ENCODE data around the gene MTR.

The MTR gene

GRCh38 chr1:236800002-236800620, 5.0 kb downstream of the MTR start:
- no peak overlapping the region for H3K18ac ChIP-seq (ENCODE audit: low read depth in 1 of 2, low read length in 2 of 2)
- no peak overlapping the region for H2AFZ ChIP-seq (ENCODE audit: low read depth, low read length)
- H4K91ac ChIP-seq (ENCODE audit: low read length) = no peak overlapping the region
- H3K4me1 ChIP-seq (ENCODE audit: control insufficient read depth, insufficient read depth, low read depth, low read length) = no peaks in the 10 kb centered on the region
- no peak overlapping the region for H3K9ac ChIP-seq (ENCODE audit: low read length)
- H3K27ac ChIP-seq (ENCODE audit: low read length, poor library complexity, severe bottlenecking) = no peak overlapping the region
- no peak overlapping the region for H3K14ac ChIP-seq (ENCODE audit: low read length in 2 of 2)
- no peak overlapping the region for H4K8ac ChIP-seq (ENCODE audit: low read length)
- no peak overlapping the region for H2BK120ac ChIP-seq (ENCODE audit: low read depth, low read length)
- no peak overlapping the region for H2BK15ac ChIP-seq (ENCODE audit: low read depth, poor library complexity, severe bottlenecking)
- peaks cover 2 to 14% of the 10 kb centered on the region in 2 experiments for H3K36me3 ChIP-seq (ENCODE audit: control insufficient read depth in 1 of 2, insufficient read depth in 2 of 2, low read depth in 1 of 2, low read length in 2 of 2)
- no peaks in the 10 kb centered on the region for H3K9me3 ChIP-seq (ENCODE audit: control insufficient read depth, low read length)
- no peak overlapping the region for H2BK12ac ChIP-seq (ENCODE audit: low read length in 2 of 2)
- WGBS = 75% methylated on average over 5 of the region's 5 CpGs
- H3K4me2 ChIP-seq (ENCODE audit: low read length, poor library complexity, severe bottlenecking) = no peak overlapping the region
- no peak for DNase-seq
- H3K79me1 ChIP-seq (replicated peaks; ENCODE audit: low read length, poor library complexity, severe bottlenecking) = peaks cover 36% of the 10 kb centered on the region
- H3K4ac ChIP-seq (ENCODE audit: low read depth in 1 of 2, low read length in 2 of 2) = no peak overlapping the region
- no peak overlapping the region for H2AK5ac ChIP-seq (ENCODE audit: low read length, severe bottlenecking)
- H2BK5ac ChIP-seq (ENCODE audit: low read depth, low read length, poor library complexity, severe bottlenecking) = no peak overlapping the region
- no peak overlapping the region for H3K4me3 ChIP-seq (ENCODE audit: insufficient read depth in 1 of 2, low read depth in 1 of 2, low read length in 2 of 2)
- H3K27me3 ChIP-seq (ENCODE audit: control insufficient read depth in 1 of 2, insufficient read depth in 1 of 2, low read length in 2 of 2) = no peaks in the 10 kb centered on the region
- no peak overlapping the region for H3K23ac ChIP-seq (ENCODE audit: low read length in 2 of 2)

- Histone ChIP-seq H2BK120ac (ENCODE audit: low read depth, low read length) (no peak overlapping the region), H4K8ac (ENCODE audit: low read length) (no peak overlapping the region), H4K91ac (ENCODE audit: low read length) (no peak overlapping the region), H3K4me1 (ENCODE audit: control insufficient read depth, insufficient read depth, low read depth, low read length) (no peaks in the 10 kb centered on the region), H2BK12ac (ENCODE audit: low read length in 2 of 2) (no peak overlapping the region), H3K9me3 (ENCODE audit: control insufficient read depth, low read length) (no peaks in the 10 kb centered on the region), H3K36me3 (ENCODE audit: control insufficient read depth in 1 of 2, insufficient read depth in 2 of 2, low read depth in 1 of 2, low read length in 2 of 2) (peaks cover 5 to 19% of the 10 kb centered on the region in 2 experiments), H3K23ac (ENCODE audit: low read length in 2 of 2) (no peak overlapping the region), H3K9ac (ENCODE audit: low read length) (no peak overlapping the region), H3K4me2 (ENCODE audit: low read length, poor library complexity, severe bottlenecking) (no peak overlapping the region), H3K79me1 (replicated peaks; ENCODE audit: low read length, poor library complexity, severe bottlenecking) (peaks cover 38% of the 10 kb centered on the region), H3K4ac (ENCODE audit: low read depth in 1 of 2, low read length in 2 of 2) (no peak overlapping the region), H2BK5ac (ENCODE audit: low read depth, low read length, poor library complexity, severe bottlenecking) (no peak overlapping the region), H3K27ac (ENCODE audit: low read length, poor library complexity, severe bottlenecking) (no peak overlapping the region), H2BK15ac (ENCODE audit: low read depth, poor library complexity, severe bottlenecking) (no peak overlapping the region), H2AFZ (ENCODE audit: low read depth, low read length) (no peak overlapping the region), H2AK5ac (ENCODE audit: low read length, severe bottlenecking) (no peak overlapping the region), H3K14ac (ENCODE audit: low read length in 2 of 2) (no peak overlapping the region), H3K18ac (ENCODE audit: low read depth in 1 of 2, low read length in 2 of 2) (no peak overlapping the region), H3K27me3 (ENCODE audit: control insufficient read depth in 1 of 2, insufficient read depth in 1 of 2, low read length in 2 of 2) (no peaks in the 10 kb centered on the region), H3K4me3 (ENCODE audit: insufficient read depth in 1 of 2, low read depth in 1 of 2, low read length in 2 of 2) (no peak overlapping the region)
- no peak for DNase-seq
These were observed 5.5 kb downstream of the MTR start for GRCh38 chr1:236800623-236801022.

GRCh38 chr1:236802264-236802663, 7.2 kb downstream of the MTR start:
- H3K4me3 ChIP-seq (ENCODE audit: insufficient read depth in 1 of 2, low read depth in 1 of 2, low read length in 2 of 2) = no peak overlapping the region
- no peak overlapping the region for H3K27ac ChIP-seq (ENCODE audit: low read length, poor library complexity, severe bottlenecking)
- H3K9me3 ChIP-seq (ENCODE audit: control insufficient read depth, low read length) = no peaks in the 10 kb centered on the region
- peaks cover 5 to 31% of the 10 kb centered on the region in 2 experiments for H3K36me3 ChIP-seq (ENCODE audit: control insufficient read depth in 1 of 2, insufficient read depth in 2 of 2, low read depth in 1 of 2, low read length in 2 of 2)
- H3K27me3 ChIP-seq (ENCODE audit: control insufficient read depth in 1 of 2, insufficient read depth in 1 of 2, low read length in 2 of 2) = no peaks in the 10 kb centered on the region
- 95% methylated on average over 2 of the region's 3 CpGs for WGBS
- H2BK5ac ChIP-seq (ENCODE audit: low read depth, low read length, poor library complexity, severe bottlenecking) = no peak overlapping the region
- no peak overlapping the region for H3K18ac ChIP-seq (ENCODE audit: low read depth in 1 of 2, low read length in 2 of 2)
- H3K23ac ChIP-seq (ENCODE audit: low read length in 2 of 2) = no peak overlapping the region
- no peak overlapping the region for H4K8ac ChIP-seq (ENCODE audit: low read length)
- peaks cover 38% of the 10 kb centered on the region for H3K79me1 ChIP-seq (replicated peaks; ENCODE audit: low read length, poor library complexity, severe bottlenecking)
- H3K4ac ChIP-seq (ENCODE audit: low read depth in 1 of 2, low read length in 2 of 2) = no peak overlapping the region
- H2BK120ac ChIP-seq (ENCODE audit: low read depth, low read length) = no peak overlapping the region
- no peak overlapping the region for H2BK12ac ChIP-seq (ENCODE audit: low read length in 2 of 2)
- no peak for DNase-seq
- no peak overlapping the region for H2BK15ac ChIP-seq (ENCODE audit: low read depth, poor library complexity, severe bottlenecking)
- H3K4me2 ChIP-seq (ENCODE audit: low read length, poor library complexity, severe bottlenecking) = no peak overlapping the region
- H2AFZ ChIP-seq (ENCODE audit: low read depth, low read length) = no peak overlapping the region
- H2AK5ac ChIP-seq (ENCODE audit: low read length, severe bottlenecking) = no peak overlapping the region
- no peak overlapping the region for H3K14ac ChIP-seq (ENCODE audit: low read length in 2 of 2)
- H4K91ac ChIP-seq (ENCODE audit: low read length) = no peak overlapping the region
- no peaks in the 10 kb centered on the region for H3K4me1 ChIP-seq (ENCODE audit: control insufficient read depth, insufficient read depth, low read depth, low read length)
- no peak overlapping the region for H3K9ac ChIP-seq (ENCODE audit: low read length)

- H3K27me3 ChIP-seq (ENCODE audit: control insufficient read depth in 1 of 2, insufficient read depth in 1 of 2, low read length in 2 of 2) = no peaks in the 10 kb centered on the region
- no peak overlapping the region for H3K4me3 ChIP-seq (ENCODE audit: insufficient read depth in 1 of 2, low read depth in 1 of 2, low read length in 2 of 2)
- no peak for DNase-seq
- no peak overlapping the region for H2BK15ac ChIP-seq (ENCODE audit: low read depth, poor library complexity, severe bottlenecking)
- no peak overlapping the region for H3K4ac ChIP-seq (ENCODE audit: low read depth in 1 of 2, low read length in 2 of 2)
- no peak overlapping the region for H2AFZ ChIP-seq (ENCODE audit: low read depth, low read length)
- no peak overlapping the region for H3K4me2 ChIP-seq (ENCODE audit: low read length, poor library complexity, severe bottlenecking)
- no peaks in the 10 kb centered on the region for H3K4me1 ChIP-seq (ENCODE audit: control insufficient read depth, insufficient read depth, low read depth, low read length)
- H2AK5ac ChIP-seq (ENCODE audit: low read length, severe bottlenecking) = no peak overlapping the region
- H4K8ac ChIP-seq (ENCODE audit: low read length) = no peak overlapping the region
- H3K79me1 ChIP-seq (replicated peaks; ENCODE audit: low read length, poor library complexity, severe bottlenecking) = peaks cover 46% of the 10 kb centered on the region
- no peak overlapping the region for H3K23ac ChIP-seq (ENCODE audit: low read length in 2 of 2)
- H3K18ac ChIP-seq (ENCODE audit: low read depth in 1 of 2, low read length in 2 of 2) = no peak overlapping the region
- no peak overlapping the region for H3K9ac ChIP-seq (ENCODE audit: low read length)
- H3K9me3 ChIP-seq (ENCODE audit: control insufficient read depth, low read length) = no peaks in the 10 kb centered on the region
- no peak overlapping the region for H4K91ac ChIP-seq (ENCODE audit: low read length)
- WGBS = no CpG with 5 or more reads among the region's 2 CpGs
- H3K14ac ChIP-seq (ENCODE audit: low read length in 2 of 2) = no peak overlapping the region
- no peak overlapping the region for H3K27ac ChIP-seq (ENCODE audit: low read length, poor library complexity, severe bottlenecking)
- H2BK5ac ChIP-seq (ENCODE audit: low read depth, low read length, poor library complexity, severe bottlenecking) = no peak overlapping the region
- H3K36me3 ChIP-seq (ENCODE audit: control insufficient read depth in 1 of 2, insufficient read depth in 2 of 2, low read depth in 1 of 2, low read length in 2 of 2) = peaks cover 3 to 68% of the 10 kb centered on the region in 2 experiments
- no peak overlapping the region for H2BK120ac ChIP-seq (ENCODE audit: low read depth, low read length)
- H2BK12ac ChIP-seq (ENCODE audit: low read length in 2 of 2) = no peak overlapping the region
These were observed 11.5 kb downstream of the MTR start for GRCh38 chr1:236806634-236807033.

Data from mesenchymal stem cell (in vitro differentiated cells and primary cell).